AG04449 (cell line): ENCODE measurements around the gene RNASE2.
"Not testable (repeated sequence)": the region's sequence is repeated elsewhere in the genome, so short reads cannot be mapped to it uniquely, and the experiment has no call there.

Experiments
- CTCF ChIA-PET: fragments of 350-600 bp; formaldehyde crosslinking; extraction: SDS; loops from one replicate; lab custom pipeline; 2021; ENCODE audit warnings: antibody characterized with exemption; lab: Yijun Ruan, JAX
- POLR2A ChIA-PET: fragments of 400-600, 350-600 bp; formaldehyde crosslinking; extraction: SDS; loops from one replicate; lab custom pipeline; 2020; ENCODE audit warnings: antibody characterized with exemption, inconsistent platforms; lab: Yijun Ruan, JAX
- DNase-seq: peaks from one replicate; pipeline ENCODE4 v3.0.0-alpha.2; 2010; ENCODE audit warnings: low read depth, low spot score
- H3K4me3 ChIP-seq: 2 replicates; pipeline ENCODE4 v1.5.1; 2011; ENCODE audit warnings: low read depth, mild to moderate bottlenecking, control low read depth, low read length
- CTCF ChIP-seq: IDR thresholded peaks from one replicate; pipeline ENCODE4 v1.5.1; 2011; ENCODE audit warnings: mild to moderate bottlenecking, moderate library complexity, low read length, control low read depth, inconsistent platforms; ENCODE audit not compliant: insufficient read depth; ENCODE audit errors: missing control alignments

The RNASE2 gene

DNA sequence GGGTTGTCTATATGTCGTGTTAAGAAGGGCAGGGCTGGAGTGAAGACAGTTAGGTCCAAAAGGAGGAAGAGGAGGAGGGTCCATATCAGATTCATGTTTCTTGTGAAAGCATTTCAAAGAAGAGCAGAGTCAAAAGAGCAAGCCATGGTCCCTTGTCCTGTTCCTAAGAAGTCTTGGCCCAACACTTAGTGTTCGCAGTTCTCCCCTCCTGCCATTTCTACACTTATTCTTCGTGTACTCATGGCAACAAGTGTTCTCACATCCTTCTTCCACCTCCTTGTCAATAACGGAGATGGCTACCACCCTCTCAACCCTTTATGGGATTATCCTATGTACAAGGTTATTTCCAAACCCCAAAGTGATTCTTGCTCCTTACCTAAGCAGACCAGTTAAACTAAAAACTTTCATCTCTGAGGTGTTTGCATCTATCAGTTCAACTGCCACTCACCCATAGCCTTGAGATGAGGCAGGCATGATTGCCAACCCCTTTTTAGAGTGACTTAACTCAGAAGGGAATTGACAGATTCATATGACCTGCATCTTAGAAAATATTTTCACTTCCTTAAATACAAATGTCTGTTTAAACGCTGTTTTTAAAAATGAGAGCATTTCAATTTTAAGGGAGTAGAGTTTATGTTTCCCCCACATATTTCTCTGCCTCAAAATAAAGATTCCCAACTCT lies 19.8 kb upstream of the RNASE2 start:
- DNase-seq, result no peak
- POLR2A ChIA-PET, result no interaction called here
- CTCF ChIA-PET, result no interaction called here
- no peak overlapping the region for H3K4me3 ChIP-seq
- TF ChIP-seq CTCF, result no peak

GRCh38 chr14:20945146-20945545 lies 10.1 kb upstream of the RNASE2 start:
- POLR2A ChIA-PET, DNase-seq, H3K4me3 ChIP-seq: not testable (repeated sequence)
- CTCF ChIA-PET, result interaction anchor here (3.0 kb wide), 1 partner anchor 26 kb away, joined by 20 read pairs; no protein-coding TSS in a partner anchor

DNA sequence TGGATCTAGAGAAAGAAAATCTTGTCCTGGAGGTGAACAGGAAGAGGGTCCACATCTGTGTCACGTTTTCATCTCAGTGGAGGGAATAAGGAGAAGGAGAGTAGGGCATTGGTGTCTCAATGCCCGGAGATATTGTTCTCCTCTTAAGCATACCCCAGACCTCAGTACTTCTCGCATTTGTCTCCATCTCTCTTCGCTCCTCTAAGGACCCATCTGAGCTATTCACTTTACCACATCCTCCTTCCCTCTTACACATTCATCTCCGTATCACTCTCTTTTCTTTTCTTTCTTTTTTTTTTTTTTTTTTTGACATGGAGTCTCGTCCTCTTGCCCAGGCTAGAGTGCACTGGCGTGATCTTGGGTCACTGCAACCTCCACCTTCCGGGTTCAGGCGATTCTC lies 8.6 kb upstream of the RNASE2 start:
- H3K4me3 ChIP-seq, POLR2A ChIA-PET, DNase-seq, CTCF ChIA-PET: not testable (repeated sequence)

- CTCF ChIA-PET, result interaction anchor here (9.1 kb wide), 1 partner anchor 17 kb away, joined by 97 read pairs; no protein-coding TSS in a partner anchor
- DNase-seq, POLR2A ChIA-PET: not testable (repeated sequence)
Measured at GRCh38 chr14:20955538-20955873, 219 bp downstream of the RNASE2 start.

DNA sequence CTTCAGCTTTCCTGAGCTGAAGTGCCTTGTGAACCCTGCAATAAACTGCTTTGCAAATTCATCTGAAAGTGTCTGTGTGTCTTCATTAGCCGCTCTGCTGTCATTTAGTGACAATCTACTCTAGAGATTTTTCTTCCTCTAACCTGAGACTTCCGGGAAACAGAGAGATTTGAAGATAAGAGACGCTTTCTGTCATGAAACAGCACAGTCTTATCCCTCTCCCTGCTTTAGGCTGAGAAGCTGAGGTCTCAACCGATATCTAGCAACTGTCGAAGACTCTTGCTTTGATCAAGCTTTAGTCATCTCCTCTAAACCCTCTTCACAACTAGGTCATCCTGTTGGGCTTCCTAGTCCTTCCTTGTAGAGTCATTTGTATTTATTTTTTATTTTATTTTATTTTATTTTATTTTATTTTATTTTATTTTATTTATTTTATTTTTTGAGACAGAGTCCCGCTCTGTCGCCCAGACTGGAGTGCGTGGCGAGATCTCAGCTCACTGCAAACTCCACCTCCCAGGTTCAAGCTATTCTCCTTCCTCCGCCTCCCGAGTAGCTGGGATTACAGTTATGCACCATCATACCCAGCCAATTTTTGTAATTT lies 1.2 kb downstream of the RNASE2 start:
- CTCF ChIA-PET, result interaction anchor here (9.1 kb wide), 1 partner anchor 16 kb away, joined by 97 read pairs; no protein-coding TSS in a partner anchor
- no peak for TF ChIP-seq CTCF
- H3K4me3 ChIP-seq, result no peak overlapping the region
- POLR2A ChIA-PET, result no interaction called here
- DNase-seq, result no peak

More at GRCh38 chr14:20955538-20955873, 219 bp downstream of the RNASE2 start:
- not testable (repeated sequence) for H3K4me3 ChIP-seq

- H3K4me3 ChIP-seq, POLR2A ChIA-PET, DNase-seq: not testable (repeated sequence)
- CTCF ChIA-PET, result interaction anchor here (9.1 kb wide), 1 partner anchor 13 kb away, joined by 97 read pairs; no protein-coding TSS in a partner anchor
Measured at GRCh38 chr14:20958946-20959345, 3.7 kb downstream of the RNASE2 start.

- ChIA-PET POLR2A (no interaction called here), CTCF (interaction anchor here (0.9 to 8.0 kb wide), 9 partner anchors 10 to 273 kb away, joined by 3 to 202 read pairs (median 28); partner anchors contain the start of genes METTL17 and RNASE2)
- TF ChIP-seq CTCF, result no peak
- H3K4me3 ChIP-seq, result no peak overlapping the region
- no peak for DNase-seq
Measured at GRCh38 chr14:20969336-20969735, 14.0 kb downstream of the RNASE2 start.

DNA sequence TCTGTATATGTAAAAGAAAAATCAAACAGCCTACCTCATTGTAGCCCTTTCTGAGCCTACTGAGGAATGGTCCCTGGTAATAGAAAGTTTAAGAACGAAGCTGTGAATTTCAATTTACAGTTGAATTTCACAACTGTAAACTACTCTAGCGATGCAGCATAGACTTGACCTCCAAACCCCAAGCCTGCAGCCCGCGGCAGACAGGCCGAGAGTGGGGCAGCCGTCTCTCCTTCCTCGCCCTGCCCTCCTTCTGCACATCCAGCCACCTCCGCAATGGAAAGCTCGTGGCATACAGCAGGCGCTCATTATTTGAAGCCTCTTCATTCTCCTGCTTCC lies 15.3 kb downstream of the RNASE2 start:
- H3K4me3 ChIP-seq, result peak overlapping the region; percentile 73
- POLR2A ChIA-PET, result interaction anchor here (1.0 kb wide), 1 partner anchor 134 kb away, joined by 4 read pairs; no protein-coding TSS in a partner anchor

More for the DNA sequence above, 15.3 kb downstream of the RNASE2 start:
- CTCF ChIA-PET, result interaction anchor here (0.5 to 8.0 kb wide), 57 partner anchors 12 to 653 kb away, joined by 3 to 202 read pairs (median 5); partner anchors contain the start of genes ARHGEF40, METTL17, RNASE2 and RNASE4
- TF ChIP-seq CTCF, result no peak
- no peak for DNase-seq
